ENCODE data around the gene FTO. TPM values are rescaled to one million over a fixed set of nuclear protein-coding genes. Genes with fewer than 3 reads are reported as not detected.

FTO gene
- total RNA-seq, 1 donor from 2014 or later: 70.5 TPM

GRCh38 chr16:54110016-54110981, 406.3 kb downstream of the FTO start:
- Histone ChIP-seq H3K27ac (no peak overlapping the region), H3K9me3 (no peaks in the 10 kb centered on the region), H3K36me3 (peaks cover 0 to 29% of the 10 kb centered on the region in 2 donors), H3K4me1 (no peaks in the 10 kb centered on the region), H3K4me3 (no peak overlapping the region), H3K27me3 (no peaks in the 10 kb centered on the region)
- no peak for DNase-seq (ENCODE audit: extremely low spot score in 2 of 2)
- intact Hi-C loops (cut with DNase I): no loop called here
- TF ChIP-seq POLR2AphosphoS5 (IDR thresholded peaks at IDR 0.05; ENCODE audit: insufficient read depth in 1 of 2, low read depth in 1 of 2) (no peak), CTCF (IDR thresholded peaks at IDR 0.05) (no peak), POLR2A (IDR thresholded peaks at IDR 0.05) (no peak)

- intact Hi-C loops (cut with DNase I): no loop called here
- H3K27ac ChIP-seq: no peak overlapping the region
- H3K27me3 ChIP-seq: no peaks in the 10 kb centered on the region
Measured at GRCh38 chr16:54112451-54113206, 408.7 kb downstream of the FTO start.

GRCh38 chr16:54115558-54115957, 411.6 kb downstream of the FTO start:
- Histone ChIP-seq H3K27me3 (no peaks in the 10 kb centered on the region), H3K36me3 (peaks cover 0 to 29% of the 10 kb centered on the region in 2 donors), H3K4me1 (no peaks in the 10 kb centered on the region), H3K4me3 (no peak overlapping the region), H3K9me3 (no peaks in the 10 kb centered on the region), H3K27ac (no peak overlapping the region)
- no peak for TF ChIP-seq CTCF (IDR thresholded peaks at IDR 0.05)
- intact Hi-C loops (cut with DNase I): no loop called here
- DNase-seq (ENCODE audit: extremely low spot score in 2 of 2): no peak

More at GRCh38 chr16:54112451-54113206, 408.7 kb downstream of the FTO start:
- H3K4me3 ChIP-seq: no peak overlapping the region
- DNase-seq (ENCODE audit: extremely low spot score in 2 of 2): no peak
- H3K4me1 ChIP-seq: no peaks in the 10 kb centered on the region
- TF ChIP-seq CTCF (IDR thresholded peaks at IDR 0.05): no peak
- TF ChIP-seq POLR2AphosphoS5 (IDR thresholded peaks at IDR 0.05; ENCODE audit: insufficient read depth in 1 of 2, low read depth in 1 of 2): no peak
- H3K36me3 ChIP-seq: peaks cover 0 to 29% of the 10 kb centered on the region in 2 donors
- no peaks in the 10 kb centered on the region for H3K9me3 ChIP-seq

- TF ChIP-seq POLR2A (IDR thresholded peaks at IDR 0.05) (no peak), POLR2AphosphoS5 (IDR thresholded peaks at IDR 0.05; ENCODE audit: insufficient read depth in 1 of 2, low read depth in 1 of 2) (no peak), CTCF (IDR thresholded peaks at IDR 0.05) (no peak)
- no peaks in the 10 kb centered on the region for H3K9me3 ChIP-seq
- DNase-seq (ENCODE audit: extremely low spot score in 2 of 2): no peak
- no peak overlapping the region for H3K27ac ChIP-seq
- intact Hi-C loops (cut with DNase I): no loop called here
- H3K36me3 ChIP-seq: peaks cover 0 to 29% of the 10 kb centered on the region in 2 donors
- no peak overlapping the region for H3K4me3 ChIP-seq
- no peaks in the 10 kb centered on the region for H3K4me1 ChIP-seq
- no peaks in the 10 kb centered on the region for H3K27me3 ChIP-seq
Measured at GRCh38 chr16:54116124-54116655, 412.2 kb downstream of the FTO start.
